Stimulated activated CD8-positive, alpha-beta memory T cell treated with anti-CD3 and anti-CD28 coated beads, Interleukin-4, amount 100 ng/mL, for 48 hours (primary cell): ENCODE results near the gene DLG5.
A peak's percentile ranks its signal among the peaks of the same experiment; 100 is the strongest.

Source experiments
- DNase-seq: peaks from one replicate; pipeline ENCODE4 v3.0.0-alpha.2; 2020

DLG5 gene

GRCh38 chr10:77756319-77757232 is 170.0 kb downstream of the DLG5 start:
- peak; percentile 45 for DNase-seq

- no peak for DNase-seq
These were observed 180.4 kb downstream of the DLG5 start for GRCh38 chr10:77746047-77746707.

GRCh38 chr10:77744245-77744644 is 182.3 kb downstream of the DLG5 start:
- no peak for DNase-seq

- no peak for DNase-seq
These were observed 184.4 kb downstream of the DLG5 start for GRCh38 chr10:77742172-77742571.

- DNase-seq = no peak
These were observed 184.8 kb downstream of the DLG5 start for GRCh38 chr10:77741746-77742145.
